Measurements from ENCODE around the gene JARID2.
A peak's percentile ranks its signal among the peaks of the same experiment; 100 is the strongest.
"Not testable (repeated sequence)": the region's sequence is repeated elsewhere in the genome, so short reads cannot be mapped to it uniquely, and the experiment has no call there.

The JARID2 gene

DNA sequence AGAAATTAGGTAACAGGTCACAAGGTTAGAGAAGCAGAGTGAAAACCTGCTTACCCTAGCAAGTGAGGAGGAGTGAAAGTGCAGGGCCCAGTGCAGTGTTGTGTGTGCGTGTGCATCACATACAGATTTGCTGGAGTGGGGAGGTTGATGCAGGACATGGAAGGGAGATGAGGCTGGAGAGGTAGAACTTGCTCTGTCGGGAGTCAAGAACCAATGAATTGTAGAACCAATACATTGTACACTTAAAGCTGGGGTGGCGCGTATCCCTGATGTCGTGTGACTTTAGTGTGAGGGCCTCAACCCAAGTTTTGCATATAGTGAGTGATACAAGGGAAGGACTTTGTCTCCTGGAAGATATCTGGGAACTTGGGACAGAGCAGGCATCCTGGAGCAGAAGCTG is 48.6 kb downstream of the JARID2 start:
- Histone ChIP-seq H3K27ac (no peak overlapping the region), H3K36me3 (no peaks in the 10 kb centered on the region), H3K9me3 (no peaks in the 10 kb centered on the region), H3K4me1 (peaks cover 0 to 24% (median 10%) of the 10 kb centered on the region in 4 donors), H3K27me3 (no peaks in the 10 kb centered on the region), H3K4me3 (no peak overlapping the region)
- intact Hi-C loops (cut with DNase I; ENCODE audit: low total_unique reads): no loop called here
- no peak for DNase-seq
- TF ChIP-seq, protein P1, sequence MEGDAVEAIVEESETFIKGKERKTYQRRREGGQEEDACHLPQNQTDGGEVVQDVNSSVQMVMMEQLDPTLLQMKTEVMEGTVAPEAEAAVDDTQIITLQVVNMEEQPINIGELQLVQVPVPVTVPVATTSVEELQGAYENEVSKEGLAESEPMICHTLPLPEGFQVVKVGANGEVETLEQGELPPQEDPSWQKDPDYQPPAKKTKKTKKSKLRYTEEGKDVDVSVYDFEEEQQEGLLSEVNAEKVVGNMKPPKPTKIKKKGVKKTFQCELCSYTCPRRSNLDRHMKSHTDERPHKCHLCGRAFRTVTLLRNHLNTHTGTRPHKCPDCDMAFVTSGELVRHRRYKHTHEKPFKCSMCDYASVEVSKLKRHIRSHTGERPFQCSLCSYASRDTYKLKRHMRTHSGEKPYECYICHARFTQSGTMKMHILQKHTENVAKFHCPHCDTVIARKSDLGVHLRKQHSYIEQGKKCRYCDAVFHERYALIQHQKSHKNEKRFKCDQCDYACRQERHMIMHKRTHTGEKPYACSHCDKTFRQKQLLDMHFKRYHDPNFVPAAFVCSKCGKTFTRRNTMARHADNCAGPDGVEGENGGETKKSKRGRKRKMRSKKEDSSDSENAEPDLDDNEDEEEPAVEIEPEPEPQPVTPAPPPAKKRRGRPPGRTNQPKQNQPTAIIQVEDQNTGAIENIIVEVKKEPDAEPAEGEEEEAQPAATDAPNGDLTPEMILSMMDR (IDR thresholded peaks at IDR 0.05): no peak

DNA sequence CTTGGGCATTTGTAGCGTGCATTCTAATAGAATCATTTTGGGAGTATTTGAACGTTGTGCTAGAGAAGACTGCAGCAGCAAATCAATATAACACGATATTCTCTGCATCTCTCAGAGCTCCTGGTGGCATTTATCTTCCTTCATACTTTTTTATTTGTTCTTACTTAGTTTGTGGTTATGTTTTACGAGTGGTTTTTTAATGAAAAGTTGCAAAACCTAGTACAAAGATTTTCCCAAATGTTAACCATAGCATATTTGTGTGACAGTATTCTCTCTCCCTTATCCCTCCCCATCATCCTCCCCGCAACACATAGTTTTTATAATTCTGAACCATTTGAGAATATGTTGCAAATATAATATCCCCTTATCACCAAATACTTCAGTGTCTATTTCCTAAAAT is 50.4 kb downstream of the JARID2 start:
- DNase-seq: no peak
- TF ChIP-seq, protein P1 (IDR thresholded peaks at IDR 0.05): no peak
- Histone ChIP-seq H3K36me3 (no peaks in the 10 kb centered on the region), H3K4me3 (no peak overlapping the region), H3K4me1 (peaks cover 0 to 31% (median 10%) of the 10 kb centered on the region in 4 donors), H3K9me3 (no peaks in the 10 kb centered on the region), H3K27me3 (no peaks in the 10 kb centered on the region), H3K27ac (no peak overlapping the region)
- intact Hi-C loops (cut with DNase I; ENCODE audit: low total_unique reads): no loop called here

DNA sequence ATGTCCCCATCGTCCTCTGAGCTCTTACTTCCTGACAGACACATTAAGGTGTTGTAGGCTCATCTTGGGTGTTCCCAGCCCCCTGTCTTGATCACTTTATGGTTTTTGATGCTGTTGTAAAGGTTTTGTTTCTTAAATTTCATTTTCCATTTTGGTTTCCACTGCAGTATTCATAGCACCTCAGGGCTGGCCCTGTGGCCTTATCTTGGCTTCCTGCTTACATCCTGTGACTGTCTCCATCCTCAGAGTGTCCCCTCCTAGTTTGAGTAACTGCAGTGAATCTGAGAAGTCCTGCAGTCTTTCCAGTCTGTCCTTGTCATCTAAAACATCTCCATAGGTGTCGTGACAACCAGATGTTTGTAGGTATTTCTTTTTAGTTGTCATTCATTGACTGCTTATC is 50.9 kb downstream of the JARID2 start:
- no peak overlapping the region for H3K4me3 ChIP-seq
- DNase-seq: no peak
- peaks cover 0 to 35% (median 10%) of the 10 kb centered on the region in 4 donors for H3K4me1 ChIP-seq
- H3K27me3 ChIP-seq: no peaks in the 10 kb centered on the region
- TF ChIP-seq, protein P1 (IDR thresholded peaks at IDR 0.05): no peak
- intact Hi-C loops (cut with DNase I; ENCODE audit: low total_unique reads): no loop called here
- H3K36me3 ChIP-seq: no peaks in the 10 kb centered on the region
- no peaks in the 10 kb centered on the region for H3K9me3 ChIP-seq
- H3K27ac ChIP-seq: no peak overlapping the region

DNA sequence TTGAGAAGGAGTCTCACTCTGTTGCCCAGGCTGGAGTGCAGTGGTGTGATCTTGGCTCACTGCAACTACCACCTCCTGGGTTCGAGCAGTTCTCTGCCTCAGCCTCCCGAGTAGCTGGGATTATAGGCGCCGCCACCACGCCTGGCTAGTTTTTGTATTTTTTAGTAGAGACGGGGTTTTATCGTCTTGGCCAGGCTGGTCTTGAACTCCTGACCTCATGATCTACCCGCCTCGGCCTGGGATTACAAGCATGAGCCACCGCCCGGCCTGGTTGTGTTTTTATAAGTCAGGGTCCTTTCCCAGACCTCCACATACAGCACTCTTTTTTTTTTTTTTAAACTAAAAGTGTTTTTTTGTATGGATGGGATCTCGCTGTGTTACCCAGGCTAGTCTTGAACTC is 51.3 kb downstream of the JARID2 start:
- H3K4me1 ChIP-seq: peaks cover 0 to 35% (median 10%) of the 10 kb centered on the region in 4 donors
- intact Hi-C loops (cut with DNase I; ENCODE audit: low total_unique reads); H3K36me3 ChIP-seq; DNase-seq; H3K9me3 ChIP-seq; H3K4me3 ChIP-seq; H3K27me3 ChIP-seq; H3K27ac ChIP-seq: not testable (repeated sequence)

DNA sequence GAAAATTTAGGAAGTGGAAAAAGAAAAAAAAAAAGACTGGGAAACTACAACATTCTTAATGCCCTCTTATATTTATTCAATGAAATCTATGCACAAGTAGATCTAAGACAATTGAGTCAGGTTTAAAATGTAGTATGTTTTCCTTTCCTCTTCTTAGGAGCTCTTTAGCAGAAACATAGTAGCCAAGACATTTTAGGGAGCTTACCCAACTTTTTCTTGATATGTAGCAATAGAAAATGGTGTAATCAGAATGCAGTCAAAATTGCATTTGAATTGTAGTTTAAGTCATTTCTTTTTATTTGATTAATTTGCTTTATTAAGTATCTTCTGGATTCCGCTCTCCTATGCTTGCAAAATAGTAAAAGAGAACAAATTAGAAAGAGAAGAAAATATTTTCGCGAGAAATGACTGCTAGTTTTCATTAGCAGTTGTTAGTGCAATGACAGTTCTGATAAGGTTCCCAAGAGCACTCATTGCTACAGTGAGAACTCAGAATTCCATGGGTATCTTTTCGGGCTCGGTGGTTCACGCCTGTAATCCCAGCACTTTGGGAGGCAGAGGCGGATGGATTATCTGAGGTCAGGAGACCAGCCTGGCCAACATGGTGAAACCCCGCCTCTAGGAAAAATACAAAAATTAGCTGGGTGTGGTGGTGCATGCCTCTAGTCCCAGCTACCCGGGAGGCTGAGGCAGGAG is 52.2 kb downstream of the JARID2 start:
- DNase-seq: no peak
- H3K27me3 ChIP-seq: no peaks in the 10 kb centered on the region
- TF ChIP-seq, protein P1 (IDR thresholded peaks at IDR 0.05): no peak
- intact Hi-C loops (cut with DNase I; ENCODE audit: low total_unique reads): no loop called here
- H3K4me3 ChIP-seq: no peak overlapping the region
- no peaks in the 10 kb centered on the region for H3K36me3 ChIP-seq
- H3K27ac ChIP-seq: no peak overlapping the region
- peaks cover 0 to 35% (median 10%) of the 10 kb centered on the region in 4 donors for H3K4me1 ChIP-seq
- H3K9me3 ChIP-seq: no peaks in the 10 kb centered on the region

DNA sequence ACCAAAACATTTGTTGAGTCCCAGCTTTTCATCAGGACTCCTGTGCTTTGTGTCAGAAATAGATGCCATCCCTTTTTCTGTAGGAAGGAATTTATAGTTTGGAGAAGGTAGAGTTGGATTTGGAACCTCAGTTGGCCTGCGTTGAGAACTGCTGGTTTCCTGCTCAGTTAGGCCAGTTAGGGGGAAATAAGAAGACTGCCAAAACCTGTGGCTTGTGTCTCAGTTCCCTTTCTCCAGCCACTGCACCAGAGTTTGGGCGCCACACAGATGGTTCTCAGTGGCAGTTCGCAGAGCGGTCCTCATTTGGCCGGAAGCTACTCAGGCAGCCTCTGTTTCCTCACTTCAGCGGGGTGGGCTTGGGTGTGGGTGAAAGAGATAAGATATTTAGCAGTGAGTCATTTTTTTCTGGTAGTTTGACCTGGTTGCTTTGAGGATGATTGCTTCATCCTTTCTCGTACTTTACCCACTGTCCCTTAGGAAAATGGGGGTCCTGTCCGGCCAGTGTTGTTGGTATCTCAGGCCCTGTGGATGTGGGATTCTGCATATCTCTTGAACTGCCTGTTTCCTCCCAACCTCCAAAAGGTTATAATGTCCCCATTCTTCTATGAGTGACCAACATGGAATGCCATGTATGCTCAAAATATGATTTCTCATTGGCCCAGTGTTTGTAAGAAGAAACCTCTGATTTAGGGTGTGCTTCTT is 53.7 kb downstream of the JARID2 start:
- Histone ChIP-seq H3K9me3 (no peaks in the 10 kb centered on the region), H3K36me3 (no peaks in the 10 kb centered on the region), H3K4me1 (peaks cover 0 to 35% (median 8%) of the 10 kb centered on the region in 4 donors), H3K4me3 (no peak overlapping the region), H3K27ac (no peak overlapping the region), H3K27me3 (no peaks in the 10 kb centered on the region)
- intact Hi-C loops (cut with DNase I; ENCODE audit: low total_unique reads): no loop called here
- TF ChIP-seq, protein P1 (IDR thresholded peaks at IDR 0.05): no peak
- peak; percentile 48 to 72 for DNase-seq

Data from tibial artery (tissue), 4 donors.